Activated CD8-positive, alpha-beta memory T cell treated with anti-CD3 and anti-CD28 coated beads for 1 hour (primary cell): ENCODE results near the gene ZNF607.
"Not testable (repeated sequence)": the region's sequence is repeated elsewhere in the genome, so short reads cannot be mapped to it uniquely, and the experiment has no call there.

ENCODE experiments used
- DNase-seq, 2 donors: peaks; one replicate each; pipeline ENCODE4 v3.0.0-alpha.2; 2020; ENCODE audit warnings: low read depth in 1 of 2; ENCODE audit errors: extremely low read depth in 1 of 2

ZNF607 gene

GRCh38 chr19:37719111-37719926 lies at the start of gene ZNF607:
Gene ZNF607, minus strand, starts transcription at chr19:37719761. Its CDS starts 8,143 bp downstream, at chr19:37711618.
- DNase-seq, result peak; percentile 61 to 69

GRCh38 chr19:37763488-37763887 lies 43.9 kb upstream of the ZNF607 start:
- DNase-seq, result no peak

GRCh38 chr19:37757683-37758082 lies 38.1 kb upstream of the ZNF607 start:
- DNase-seq, result not testable (repeated sequence)

GRCh38 chr19:37738371-37738770 lies 18.8 kb upstream of the ZNF607 start:
- DNase-seq, result no peak

- DNase-seq, result no peak
These were observed 5.6 kb upstream of the ZNF607 start for GRCh38 chr19:37725181-37725580.

GRCh38 chr19:37719927-37720265 lies 335 bp upstream of the ZNF607 start:
- no peak for DNase-seq

GRCh38 chr19:37718304-37718703 lies 1.3 kb downstream of the ZNF607 start:
- no peak for DNase-seq

- no peak for DNase-seq
These were observed 3.4 kb downstream of the ZNF607 start for GRCh38 chr19:37716140-37716539.

- DNase-seq, result no peak
These were observed 13.4 kb downstream of the ZNF607 start for GRCh38 chr19:37706052-37706605.

- DNase-seq, result no peak
These were observed 20.5 kb downstream of the ZNF607 start for GRCh38 chr19:37699057-37699456.

GRCh38 chr19:37698216-37698615 lies 21.3 kb downstream of the ZNF607 start:
- no peak for DNase-seq

GRCh38 chr19:37695144-37695899 lies 24.2 kb downstream of the ZNF607 start:
- no peak for DNase-seq

GRCh38 chr19:37692956-37693620 lies 26.5 kb downstream of the ZNF607 start:
- DNase-seq, result no peak

- peak; percentile 60 to 65 for DNase-seq
These were observed 27.6 kb downstream of the ZNF607 start for GRCh38 chr19:37691881-37692504.

- DNase-seq, result no peak
These were observed 36.0 kb downstream of the ZNF607 start for GRCh38 chr19:37683520-37683919.

GRCh38 chr19:37669450-37669914 lies 50.1 kb downstream of the ZNF607 start:
- DNase-seq, result no peak

GRCh38 chr19:37657157-37657556 lies 62.4 kb downstream of the ZNF607 start:
- not testable (repeated sequence) for DNase-seq

- peak; percentile 51 to 78 for DNase-seq
These were observed 63.7 kb downstream of the ZNF607 start for GRCh38 chr19:37655689-37656371.

- DNase-seq, result peak; percentile 31 to 61
These were observed 64.3 kb downstream of the ZNF607 start, which contains the start of gene ZFP30 for GRCh38 chr19:37655301-37655688. Gene ZFP30, minus strand, starts transcription at chr19:37655465. Its CDS starts 7,643 bp downstream, at chr19:37647822.
